HCT116 (cell line): ENCODE results near the gene KLF9. TPM values are rescaled to one million over a fixed set of nuclear protein-coding genes. Genes with fewer than 3 reads are reported as not detected.
A peak's percentile ranks its signal among the peaks of the same experiment; 100 is the strongest.

Source experiments
- ATAC-seq: fragments of 200-7000 bp; cut with Tn5 transposase; 2 replicates; pipeline ENCODE4 v1.9.1; 2020; ENCODE audit warnings: mild to moderate bottlenecking, moderate library complexity
- BruUV-seq: library from RNA; stranded (reverse); fragments of 400-500 nt; replicated peaks from 2 replicates; lab custom pipeline; 2021; lab: Mats Ljungman, UMichigan
- CTCF ChIA-PET: fragments of 300-600 bp; sonication (Branson Sonifier 250); formaldehyde crosslinking; loops from one replicate; lab custom pipeline; 2021; ENCODE audit warnings: antibody characterized with exemption; lab: Charles Lee
- POLR2A ChIA-PET: fragments of 300-600, 350-600 bp; sonication (Branson Sonifier 250); formaldehyde crosslinking; loops from one replicate; lab custom pipeline; 2021; ENCODE audit warnings: antibody characterized with exemption; lab: Charles Lee
- RAD21 ChIA-PET, 2 experiments: fragments of 300-600 bp; sonication (Branson Sonifier 250); formaldehyde crosslinking; loops; one replicate each; lab custom pipeline; 2023; ENCODE audit warnings: low total read pairs in 2 of 2; ENCODE audit not compliant: uncharacterized antibody in 2 of 2, unreplicated experiment in 2 of 2, low non-redundant PET in 1 of 2; lab: Charles Lee
- DNase-seq: peaks from one replicate; pipeline ENCODE4 v3.0.0-alpha.2; 2010; ENCODE audit warnings: low read depth, low spot score
- H2AFZ ChIP-seq: fragments of 200-600 bp; shearing (Covaris generic), sonication (generic); 2 replicates; pipeline ENCODE4 v1.6.1; 2017; ENCODE audit warnings: low read depth, mixed run types, mixed read lengths, antibody characterized with exemption, low read length; ENCODE audit not compliant: poor library complexity, severe bottlenecking
- H3K27ac ChIP-seq: 2 replicates; pipeline ENCODE4 v1.5.1; 2012; ENCODE audit warnings: low read depth, low read length
- H3K27me3 ChIP-seq: fragments of 200-600 bp; sonication (generic); 2 replicates; pipeline ENCODE4 v1.6.1; 2016; ENCODE audit warnings: mixed run types, low read length, mixed read lengths; ENCODE audit not compliant: insufficient read depth
- H3K36me3 ChIP-seq, 2 experiments: fragments of 200-500 bp in 1 of 2; fragments of 200-600 bp in 1 of 2; sonication (Bioruptor generic) in 1 of 2; sonication (generic) in 1 of 2; 2 replicates each; pipeline versions ENCODE4 v1.5.1 to v1.6.1; 2014 to 2016; ENCODE audit warnings: low read length in 2 of 2, inconsistent platforms in 1 of 2, mixed read lengths in 1 of 2, mixed run types in 1 of 2; ENCODE audit not compliant: insufficient read depth in 2 of 2, control insufficient read depth in 1 of 2
- H3K4me1 ChIP-seq, 2 experiments: fragments of 200-600 bp in 1 of 2; sonication (generic) in 1 of 2; 2 replicates each; pipeline versions ENCODE4 v1.5.1 to v1.6.1; 2012 to 2017; ENCODE audit warnings: low read length in 2 of 2, inconsistent platforms in 1 of 2, mild to moderate bottlenecking in 1 of 2, mixed read lengths in 1 of 2, mixed run types in 1 of 2, moderate library complexity in 1 of 2; ENCODE audit not compliant: insufficient read depth in 2 of 2, control insufficient read depth in 1 of 2
- H3K4me2 ChIP-seq: fragments of 200-600 bp; sonication (generic); 2 replicates; pipeline ENCODE4 v1.6.1; 2017; ENCODE audit warnings: mixed run types, low read length, mixed read lengths
- H3K4me3 ChIP-seq, 2 experiments: fragments of 200-600 bp in 1 of 2; sonication (generic) in 1 of 2; replicated peaks in 1 of 2; 2 replicates each; pipeline ENCODE4 v1.5.1; 2011 to 2016; ENCODE audit warnings: low read length in 2 of 2, control low read depth in 1 of 2, low read depth in 1 of 2, mild to moderate bottlenecking in 1 of 2, mixed read lengths in 1 of 2, mixed run types in 1 of 2
- H3K79me2 ChIP-seq: fragments of 200-600 bp; sonication (generic); 2 replicates; pipeline ENCODE4 v1.6.1; 2017; ENCODE audit warnings: mild to moderate bottlenecking, mixed run types, low read length, moderate library complexity, mixed read lengths; ENCODE audit not compliant: insufficient read depth
- H3K9ac ChIP-seq: fragments of 200-600 bp; sonication (generic); 2 replicates; pipeline ENCODE4 v1.6.1; 2016; ENCODE audit warnings: low read length, mixed read lengths
- H3K9me2 ChIP-seq: fragments of 200-600 bp; sonication (generic), shearing (Covaris generic); 2 replicates; pipeline ENCODE4 v1.6.1; 2017; ENCODE audit warnings: mixed run types, mild to moderate bottlenecking, moderate library complexity; ENCODE audit not compliant: insufficient read depth
- H3K9me3 ChIP-seq, 2 experiments: fragments of 200-500 bp in 1 of 2; fragments of 200-600 bp in 1 of 2; sonication (Bioruptor generic) in 1 of 2; sonication (generic) in 1 of 2; 2 replicates each; pipeline ENCODE4 v1.6.1; 2014 to 2017; ENCODE audit warnings: low read length in 2 of 2, mixed read lengths in 2 of 2, inconsistent platforms in 1 of 2, low read depth in 1 of 2, mild to moderate bottlenecking in 1 of 2, mixed run types in 1 of 2, moderate library complexity in 1 of 2; ENCODE audit not compliant: control insufficient read depth in 1 of 2, insufficient read depth in 1 of 2
- H4K20me1 ChIP-seq: fragments of 200-600 bp; sonication (generic), shearing (Covaris generic); 2 replicates; pipeline ENCODE4 v1.6.1; 2017; ENCODE audit warnings: mixed run types, mild to moderate bottlenecking, moderate library complexity; ENCODE audit not compliant: insufficient read depth
- CBX3 ChIP-seq: IDR thresholded peaks from 2 replicates; pipeline ENCODE4 v1.6.1; 2012; ENCODE audit warnings: low read depth
- EGR1 ChIP-seq: IDR thresholded peaks from 2 replicates; pipeline ENCODE4 v1.6.1; 2012; ENCODE audit warnings: low read depth
- EZH2 ChIP-seq: fragments of 200-600 bp; sonication (generic); IDR thresholded peaks from 2 replicates; pipeline ENCODE4 v1.6.1; 2017; ENCODE audit warnings: antibody characterized with exemption, mixed run types
- EZH2phosphoT487 ChIP-seq: fragments of 200-600 bp; IDR thresholded peaks from 2 replicates; pipeline ENCODE4 v1.6.1; 2018; ENCODE audit warnings: antibody characterized with exemption, borderline replicate concordance
- FOSL1 ChIP-seq: IDR thresholded peaks from 2 replicates; pipeline ENCODE4 v1.6.1; 2012; ENCODE audit warnings: low read depth
- JUND ChIP-seq: IDR thresholded peaks from 2 replicates; pipeline ENCODE4 v1.6.1; 2012
- POLR2A ChIP-seq: IDR thresholded peaks from 2 replicates; pipeline ENCODE4 v1.7.0; 2011; ENCODE audit warnings: borderline replicate concordance; ENCODE audit not compliant: insufficient read depth, insufficient read length; ENCODE audit errors: extremely low read depth
- RAD21 ChIP-seq: IDR thresholded peaks from 2 replicates; pipeline ENCODE4 v1.6.1; 2012; ENCODE audit warnings: low read depth, mild to moderate bottlenecking
- SIN3A ChIP-seq: IDR thresholded peaks from 2 replicates; pipeline ENCODE4 v1.6.1; 2012; ENCODE audit warnings: low read depth
- TCF7L2 ChIP-seq: IDR thresholded peaks from 2 replicates; pipeline ENCODE4 v1.7.0; 2011; ENCODE audit warnings: borderline replicate concordance, inconsistent platforms; ENCODE audit not compliant: insufficient read depth, insufficient read length; ENCODE audit errors: extremely low read depth
- YY1 ChIP-seq: IDR thresholded peaks from 2 replicates; pipeline ENCODE4 v1.6.1; 2011; ENCODE audit warnings: low read length, low read depth, moderate library complexity, mild to moderate bottlenecking; ENCODE audit not compliant: insufficient replicate concordance; ENCODE audit errors: extremely low read depth
- ZFX ChIP-seq: fragments of 450-650 bp; IDR thresholded peaks from 2 replicates; pipeline ENCODE4 v1.6.1; 2017
- ZNF274 ChIP-seq: fragments of 200-500 bp; sonication (Bioruptor generic); IDR thresholded peaks from 2 replicates; pipeline ENCODE4 v1.6.1; 2014; ENCODE audit warnings: mild to moderate bottlenecking, low read depth, low read length, inconsistent platforms
- intact Hi-C: fragments of 100-400 bp; cut with micrococcal nuclease; formaldehyde crosslinking; loops from 2 replicates; pipeline ENCODE4 v1.10.0; 2022
- total RNA-seq: library from RNA; stranded (reverse); gene quantifications from one replicate; pipeline ENCODE4 v1.2.1, GENCODE V29; 2021; ENCODE audit not compliant: unreplicated experiment
- TF ChIP-seq, protein P1 (sequence below): IDR thresholded peaks from 2 replicates; pipeline ENCODE4 v1.6.1; 2012
- TF ChIP-seq, protein P2 (sequence below): IDR thresholded peaks from 2 replicates; pipeline ENCODE4 v1.6.1; 2012
- TF ChIP-seq, protein P3 (sequence below): IDR thresholded peaks from 2 replicates; pipeline ENCODE4 v1.6.1; 2011; ENCODE audit warnings: mild to moderate bottlenecking, low read length, moderate library complexity; ENCODE audit not compliant: insufficient replicate concordance; ENCODE audit errors: extremely low read depth

Gene KLF9
- total RNA-seq, 1 experiment from 2014 or later: 8.3 TPM

DNA sequence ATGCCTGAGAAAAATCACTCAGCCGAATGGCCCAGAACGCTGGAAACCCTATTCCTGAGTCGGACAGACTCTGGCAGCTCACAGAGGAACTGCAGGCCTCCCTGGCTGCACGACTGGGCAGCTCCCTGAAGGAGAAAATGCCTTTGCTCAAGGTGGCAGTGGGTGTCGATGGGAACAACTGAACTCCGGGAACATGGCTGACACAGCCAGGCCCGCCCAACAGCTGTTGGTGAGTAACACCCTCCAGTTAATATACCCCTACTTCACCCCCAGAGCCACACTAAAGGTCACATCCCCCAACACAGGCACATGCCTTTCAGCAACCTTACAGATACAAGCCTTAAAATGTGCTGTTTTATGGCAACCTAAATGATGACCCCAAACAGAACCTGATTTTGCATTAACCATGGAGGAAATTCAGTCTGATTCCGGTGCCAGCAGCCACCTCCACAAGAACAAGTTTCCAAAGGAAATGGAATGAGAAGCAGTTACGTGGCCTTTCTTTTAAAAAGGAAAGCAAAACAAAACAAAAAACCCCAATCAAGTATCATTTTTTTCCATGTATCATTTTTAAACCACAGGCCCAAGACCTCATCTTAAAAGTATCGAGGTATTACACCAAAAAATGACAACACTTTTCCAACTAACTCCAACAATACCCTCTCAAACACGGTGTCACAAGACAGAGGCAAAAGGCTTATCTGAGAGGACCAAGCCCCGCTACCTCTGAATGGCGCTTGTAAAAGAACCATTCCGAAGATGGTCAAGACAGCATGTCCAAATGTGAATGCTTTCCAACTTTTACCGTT is 3.1 kb downstream of the KLF9 start:
- no peak for DNase-seq

More for the DNA sequence above, 3.1 kb downstream of the KLF9 start:
- Histone ChIP-seq H3K36me3 (no peaks in the 10 kb centered on the region), H3K4me1 (peaks cover 17 to 56% of the 10 kb centered on the region in 2 experiments; a peak in 3 of 4 replicates), H3K4me3 (peak overlapping the region in 1 of 2 experiments; percentile 68; a peak in 2 of 4 replicates), H3K9me3 (no peaks in the 10 kb centered on the region), H3K9ac (peak overlapping the region; percentile 68), H4K20me1 (no peaks in the 10 kb centered on the region), H3K9me2 (no peaks in the 10 kb centered on the region), H3K27me3 (no peaks in the 10 kb centered on the region), H3K27ac (no peak overlapping the region), H3K4me2 (peak overlapping the region; percentile 96), H3K79me2 (no peaks in the 10 kb centered on the region), H2AFZ (peak overlapping the region; percentile 65)
- ATAC-seq: no peak
- RAD21 ChIA-PET: no interaction called here
- POLR2A ChIA-PET: interaction anchor here (1.5 kb wide), 1 partner anchor 9 kb away, joined by 4 read pairs; no protein-coding TSS in a partner anchor
- TSS peak; percentile 62 for BruUV-seq
- intact Hi-C loops: no loop called here
- CTCF ChIA-PET: no interaction called here
- TF ChIP-seq FOSL1: no peak
- TF ChIP-seq CBX3: no peak
- TF ChIP-seq, protein P1, sequence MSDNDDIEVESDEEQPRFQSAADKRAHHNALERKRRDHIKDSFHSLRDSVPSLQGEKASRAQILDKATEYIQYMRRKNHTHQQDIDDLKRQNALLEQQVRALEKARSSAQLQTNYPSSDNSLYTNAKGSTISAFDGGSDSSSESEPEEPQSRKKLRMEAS: no peak
- no peak for TF ChIP-seq POLR2A
- no peak for TF ChIP-seq YY1
- TF ChIP-seq, protein P2, sequence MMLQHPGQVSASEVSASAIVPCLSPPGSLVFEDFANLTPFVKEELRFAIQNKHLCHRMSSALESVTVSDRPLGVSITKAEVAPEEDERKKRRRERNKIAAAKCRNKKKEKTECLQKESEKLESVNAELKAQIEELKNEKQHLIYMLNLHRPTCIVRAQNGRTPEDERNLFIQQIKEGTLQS: no peak
- no peak for TF ChIP-seq RAD21
- TF ChIP-seq SIN3A: no peak
- no peak for TF ChIP-seq EZH2phosphoT487
- TF ChIP-seq, protein P3, sequence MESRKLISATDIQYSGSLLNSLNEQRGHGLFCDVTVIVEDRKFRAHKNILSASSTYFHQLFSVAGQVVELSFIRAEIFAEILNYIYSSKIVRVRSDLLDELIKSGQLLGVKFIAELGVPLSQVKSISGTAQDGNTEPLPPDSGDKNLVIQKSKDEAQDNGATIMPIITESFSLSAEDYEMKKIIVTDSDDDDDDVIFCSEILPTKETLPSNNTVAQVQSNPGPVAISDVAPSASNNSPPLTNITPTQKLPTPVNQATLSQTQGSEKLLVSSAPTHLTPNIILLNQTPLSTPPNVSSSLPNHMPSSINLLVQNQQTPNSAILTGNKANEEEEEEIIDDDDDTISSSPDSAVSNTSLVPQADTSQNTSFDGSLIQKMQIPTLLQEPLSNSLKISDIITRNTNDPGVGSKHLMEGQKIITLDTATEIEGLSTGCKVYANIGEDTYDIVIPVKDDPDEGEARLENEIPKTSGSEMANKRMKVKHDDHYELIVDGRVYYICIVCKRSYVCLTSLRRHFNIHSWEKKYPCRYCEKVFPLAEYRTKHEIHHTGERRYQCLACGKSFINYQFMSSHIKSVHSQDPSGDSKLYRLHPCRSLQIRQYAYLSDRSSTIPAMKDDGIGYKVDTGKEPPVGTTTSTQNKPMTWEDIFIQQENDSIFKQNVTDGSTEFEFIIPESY: no peak
- TF ChIP-seq TCF7L2: no peak
- TF ChIP-seq JUND: no peak
- TF ChIP-seq ZFX: no peak
- TF ChIP-seq ZNF274: no peak
- TF ChIP-seq EZH2: no peak
- TF ChIP-seq EGR1: no peak
